ENCODE results near the gene FES.

Gene FES

DNA sequence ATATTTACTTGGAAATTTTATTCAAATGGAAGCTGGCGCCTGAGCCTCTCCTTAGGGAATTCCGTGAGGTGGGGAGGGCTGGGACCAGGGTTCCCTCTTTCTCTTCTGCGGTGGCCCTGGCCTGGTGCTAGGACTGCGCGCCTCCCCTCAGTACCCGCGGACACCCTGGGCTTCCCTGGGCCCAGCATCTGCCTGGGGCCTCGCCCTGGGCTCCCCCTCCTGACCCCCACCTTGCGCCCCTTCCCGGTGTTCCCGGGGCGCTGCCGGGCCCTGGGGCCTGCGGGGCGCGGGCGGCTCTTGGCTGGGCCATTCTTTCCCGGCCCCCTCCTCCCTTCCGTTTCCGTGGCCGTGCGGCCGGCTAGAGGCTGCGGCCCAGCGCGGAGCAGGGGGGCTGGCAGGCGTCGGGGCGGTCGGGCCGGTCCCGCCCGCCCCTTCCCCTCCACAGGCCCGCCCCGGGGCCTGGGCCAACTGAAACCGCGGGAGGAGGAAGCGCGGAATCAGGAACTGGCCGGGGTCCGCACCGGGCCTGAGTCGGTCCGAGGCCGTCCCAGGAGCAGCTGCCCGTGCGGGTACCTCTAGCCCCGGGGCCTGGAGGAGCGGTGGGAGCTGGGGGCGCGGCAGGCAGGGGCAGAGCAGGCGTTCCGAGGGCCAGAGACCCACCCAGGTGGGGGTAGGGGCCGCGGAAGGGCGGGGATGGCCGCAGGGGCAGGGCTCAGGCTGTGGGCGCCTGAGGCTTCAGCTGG is at the start of gene FES:
Gene FES, plus strand, starts transcription at position 529 of the 743 bp plus-strand sequence. CDS start 542 bp downstream, outside the sequence.
- DNase-seq = no peak
- Histone ChIP-seq H3K4me2 (ENCODE audit: insufficient read depth, low read length) (no peak within 1 kb of the TSS), H3K36me3 (ENCODE audit: insufficient read depth, low read length) (peaks cover 26% of the 10 kb centered on the region), H3K9me3 (ENCODE audit: insufficient read depth, low read length, severe bottlenecking) (no peaks in the 10 kb centered on the region), H3K27me3 (ENCODE audit: insufficient read depth, low read length, poor library complexity) (no peaks in the 10 kb centered on the region), H3K4me1 (ENCODE audit: insufficient read depth, low read length) (peaks cover 2% of the 10 kb centered on the region; the same call in 1 of the 2 replicates), H4K20me1 (ENCODE audit: insufficient read depth, low read length) (peaks cover 6% of the 10 kb centered on the region; the same call in 1 of the 2 replicates), H2AFZ (ENCODE audit: low read depth, low read length) (no peak within 1 kb of the TSS), H3K79me2 (ENCODE audit: insufficient read depth, low read length) (no peaks in the 10 kb centered on the region), H3K27ac (ENCODE audit: low read length) (no peak within 1 kb of the TSS), H3K9ac (ENCODE audit: low read depth, low read length) (no peak within 1 kb of the TSS), H3K4me3 (ENCODE audit: low read depth in 1 of 2, low read length in 2 of 2) (no peak within 1 kb of the TSS)
- no peak for TF ChIP-seq EZH2 (IDR thresholded peaks at IDR 0.05; ENCODE audit: borderline replicate concordance, low read depth, low read length, severe bottlenecking)
- TF ChIP-seq, protein P1, sequence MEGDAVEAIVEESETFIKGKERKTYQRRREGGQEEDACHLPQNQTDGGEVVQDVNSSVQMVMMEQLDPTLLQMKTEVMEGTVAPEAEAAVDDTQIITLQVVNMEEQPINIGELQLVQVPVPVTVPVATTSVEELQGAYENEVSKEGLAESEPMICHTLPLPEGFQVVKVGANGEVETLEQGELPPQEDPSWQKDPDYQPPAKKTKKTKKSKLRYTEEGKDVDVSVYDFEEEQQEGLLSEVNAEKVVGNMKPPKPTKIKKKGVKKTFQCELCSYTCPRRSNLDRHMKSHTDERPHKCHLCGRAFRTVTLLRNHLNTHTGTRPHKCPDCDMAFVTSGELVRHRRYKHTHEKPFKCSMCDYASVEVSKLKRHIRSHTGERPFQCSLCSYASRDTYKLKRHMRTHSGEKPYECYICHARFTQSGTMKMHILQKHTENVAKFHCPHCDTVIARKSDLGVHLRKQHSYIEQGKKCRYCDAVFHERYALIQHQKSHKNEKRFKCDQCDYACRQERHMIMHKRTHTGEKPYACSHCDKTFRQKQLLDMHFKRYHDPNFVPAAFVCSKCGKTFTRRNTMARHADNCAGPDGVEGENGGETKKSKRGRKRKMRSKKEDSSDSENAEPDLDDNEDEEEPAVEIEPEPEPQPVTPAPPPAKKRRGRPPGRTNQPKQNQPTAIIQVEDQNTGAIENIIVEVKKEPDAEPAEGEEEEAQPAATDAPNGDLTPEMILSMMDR (IDR thresholded peaks at IDR 0.05; ENCODE audit: borderline replicate concordance, extremely low read depth, low read length, poor library complexity, severe bottlenecking) = no peak
- no peak for ATAC-seq (ENCODE audit: insufficient read depth, low read depth)

GRCh38 chr15:90834626-90835025 is 49.7 kb upstream of the FES start:
- ATAC-seq (ENCODE audit: insufficient read depth, low read depth) (no peak), DNase-seq (no peak)
- Histone ChIP-seq H3K27ac (ENCODE audit: low read length) (no peak overlapping the region), H3K36me3 (ENCODE audit: insufficient read depth, low read length) (no peaks in the 10 kb centered on the region), H3K4me1 (ENCODE audit: insufficient read depth, low read length) (no peaks in the 10 kb centered on the region), H3K4me3 (ENCODE audit: low read depth in 1 of 2, low read length in 2 of 2) (no peak overlapping the region), H3K4me2 (ENCODE audit: insufficient read depth, low read length) (no peak overlapping the region), H2AFZ (ENCODE audit: low read depth, low read length) (no peak overlapping the region), H3K27me3 (ENCODE audit: insufficient read depth, low read length, poor library complexity) (no peaks in the 10 kb centered on the region), H3K9ac (ENCODE audit: low read depth, low read length) (no peak overlapping the region), H3K9me3 (ENCODE audit: insufficient read depth, low read length, severe bottlenecking) (no peaks in the 10 kb centered on the region), H4K20me1 (ENCODE audit: insufficient read depth, low read length) (no peaks in the 10 kb centered on the region), H3K79me2 (ENCODE audit: insufficient read depth, low read length) (no peaks in the 10 kb centered on the region)
- TF ChIP-seq, protein P1 (IDR thresholded peaks at IDR 0.05; ENCODE audit: borderline replicate concordance, extremely low read depth, low read length, poor library complexity, severe bottlenecking) = no peak
- no peak for TF ChIP-seq EZH2 (IDR thresholded peaks at IDR 0.05; ENCODE audit: borderline replicate concordance, low read depth, low read length, severe bottlenecking)

DNA sequence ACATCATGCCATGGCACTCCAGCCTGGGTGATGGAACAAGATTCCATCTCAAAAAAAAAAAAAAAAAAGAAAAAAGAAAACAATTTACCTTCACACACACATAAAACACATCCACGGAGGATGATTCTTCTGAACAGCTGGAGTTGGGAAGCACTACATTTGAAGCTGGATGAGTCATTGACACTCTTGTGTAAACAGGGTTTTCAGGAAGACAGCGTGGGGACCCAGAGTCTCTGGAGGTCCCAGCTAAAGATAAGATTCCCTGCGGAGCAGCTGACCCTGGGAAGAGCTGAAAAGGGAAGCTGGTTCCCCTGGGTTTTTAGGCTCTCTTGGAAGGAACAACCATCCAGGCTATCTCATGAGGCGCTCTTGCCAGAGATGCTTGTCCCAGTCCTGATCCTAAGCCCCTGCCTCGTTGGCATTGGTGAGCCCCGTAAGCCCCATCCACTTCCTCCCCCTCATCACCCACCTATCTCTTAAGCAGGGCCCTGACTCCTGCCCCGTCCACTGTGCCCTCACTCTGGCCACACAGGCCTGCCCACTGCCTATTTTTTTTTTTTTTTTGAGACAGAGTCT is 47.9 kb upstream of the FES start:
- no peaks in the 10 kb centered on the region for H3K9me3 ChIP-seq (ENCODE audit: insufficient read depth, low read length, severe bottlenecking)
- no peak overlapping the region for H2AFZ ChIP-seq (ENCODE audit: low read depth, low read length)
- H3K27ac ChIP-seq (ENCODE audit: low read length) = no peak overlapping the region
- no peaks in the 10 kb centered on the region for H3K27me3 ChIP-seq (ENCODE audit: insufficient read depth, low read length, poor library complexity)
- DNase-seq = no peak
- no peak overlapping the region for H3K4me3 ChIP-seq (ENCODE audit: low read depth in 1 of 2, low read length in 2 of 2)
- H4K20me1 ChIP-seq (ENCODE audit: insufficient read depth, low read length) = no peaks in the 10 kb centered on the region
- no peak for ATAC-seq (ENCODE audit: insufficient read depth, low read depth)
- no peaks in the 10 kb centered on the region for H3K4me1 ChIP-seq (ENCODE audit: insufficient read depth, low read length)
- H3K9ac ChIP-seq (ENCODE audit: low read depth, low read length) = no peak overlapping the region
- no peaks in the 10 kb centered on the region for H3K79me2 ChIP-seq (ENCODE audit: insufficient read depth, low read length)
- TF ChIP-seq, protein P1 (IDR thresholded peaks at IDR 0.05; ENCODE audit: borderline replicate concordance, extremely low read depth, low read length, poor library complexity, severe bottlenecking) = no peak
- TF ChIP-seq EZH2 (IDR thresholded peaks at IDR 0.05; ENCODE audit: borderline replicate concordance, low read depth, low read length, severe bottlenecking) = no peak
- no peak overlapping the region for H3K4me2 ChIP-seq (ENCODE audit: insufficient read depth, low read length)
- no peaks in the 10 kb centered on the region for H3K36me3 ChIP-seq (ENCODE audit: insufficient read depth, low read length)
